ENCODE results near the gene APH1A.
"Not testable (repeated sequence)": the region's sequence is repeated elsewhere in the genome, so short reads cannot be mapped to it uniquely, and the experiment has no call there.

APH1A gene

GRCh38 chr1:150236614-150237100, 32.2 kb downstream of the APH1A start:
- TF ChIP-seq SUZ12 (IDR thresholded peaks at IDR 0.05; ENCODE audit: extremely low read depth, insufficient read depth, insufficient read length) (no peak), YY1 (IDR thresholded peaks at IDR 0.05; ENCODE audit: insufficient read depth, insufficient read length) (no peak), ZNF274 (IDR thresholded peaks at IDR 0.05; ENCODE audit: low read depth, low read length) (no peak)
- Histone ChIP-seq H3K9ac (ENCODE audit: insufficient read length, low read depth) (peak overlapping the region; percentile 85), H3K27me3 (ENCODE audit: insufficient read depth, insufficient read length) (no peaks in the 10 kb centered on the region), H3K4me3 (ENCODE audit: insufficient read length, low read depth) (peak overlapping the region; percentile 95), H3K9me3 (ENCODE audit: insufficient read depth, low read length) (no peaks in the 10 kb centered on the region), H3K36me3 (ENCODE audit: insufficient read depth, insufficient read length, low read length) (peaks cover 2% of the 10 kb centered on the region), H3K4me1 (ENCODE audit: insufficient read depth, insufficient read length) (peaks cover 2% of the 10 kb centered on the region)
- DNase-seq (ENCODE audit: low read depth, low spot score): no peak

GRCh38 chr1:150235852-150236613, 32.8 kb downstream of the APH1A start, which contains the start of gene ANP32E:
ANP32E (minus strand) TSS chr1:150236112; CDS start chr1:150235786, 326 bp downstream.
- Histone ChIP-seq H3K4me3 (ENCODE audit: insufficient read length, low read depth) (peak within 1 kb of the TSS; percentile 95), H3K27me3 (ENCODE audit: insufficient read depth, insufficient read length) (no peaks in the 10 kb centered on the region), H3K36me3 (ENCODE audit: insufficient read depth, insufficient read length, low read length) (peaks cover 8% of the 10 kb centered on the region), H3K4me1 (ENCODE audit: insufficient read depth, insufficient read length) (peaks cover 2% of the 10 kb centered on the region), H3K9me3 (ENCODE audit: insufficient read depth, low read length) (no peaks in the 10 kb centered on the region), H3K9ac (ENCODE audit: insufficient read length, low read depth) (peak within 1 kb of the TSS; percentile 100)
- peak; percentile 100 for DNase-seq (ENCODE audit: low read depth, low spot score)
- peak; percentile 74 for TF ChIP-seq YY1 (IDR thresholded peaks at IDR 0.05; ENCODE audit: insufficient read depth, insufficient read length)
- TF ChIP-seq ZNF274 (IDR thresholded peaks at IDR 0.05; ENCODE audit: low read depth, low read length): no peak
- TF ChIP-seq SUZ12 (IDR thresholded peaks at IDR 0.05; ENCODE audit: extremely low read depth, insufficient read depth, insufficient read length): no peak

- Histone ChIP-seq H3K4me3 (ENCODE audit: insufficient read length, low read depth) (peak overlapping the region; percentile 95), H3K4me1 (ENCODE audit: insufficient read depth, insufficient read length) (peaks cover 2% of the 10 kb centered on the region), H3K9me3 (ENCODE audit: insufficient read depth, low read length) (no peaks in the 10 kb centered on the region), H3K27me3 (ENCODE audit: insufficient read depth, insufficient read length) (no peaks in the 10 kb centered on the region), H3K36me3 (ENCODE audit: insufficient read depth, insufficient read length, low read length) (peaks cover 13% of the 10 kb centered on the region), H3K9ac (ENCODE audit: insufficient read length, low read depth) (peak overlapping the region; percentile 100)
- no peak for TF ChIP-seq ZNF274 (IDR thresholded peaks at IDR 0.05; ENCODE audit: low read depth, low read length)
- no peak for TF ChIP-seq YY1 (IDR thresholded peaks at IDR 0.05; ENCODE audit: insufficient read depth, insufficient read length)
- no peak for TF ChIP-seq SUZ12 (IDR thresholded peaks at IDR 0.05; ENCODE audit: extremely low read depth, insufficient read depth, insufficient read length)
- DNase-seq (ENCODE audit: low read depth, low spot score): no peak
These were observed 33.4 kb downstream of the APH1A start for GRCh38 chr1:150235294-150235851.

- Histone ChIP-seq H3K9me3 (ENCODE audit: insufficient read depth, low read length) (no peaks in the 10 kb centered on the region), H3K4me1 (ENCODE audit: insufficient read depth, insufficient read length) (peaks cover 2% of the 10 kb centered on the region), H3K4me3 (ENCODE audit: insufficient read length, low read depth) (peak overlapping the region; percentile 95), H3K9ac (ENCODE audit: insufficient read length, low read depth) (peak overlapping the region; percentile 100), H3K27me3 (ENCODE audit: insufficient read depth, insufficient read length) (no peaks in the 10 kb centered on the region), H3K36me3 (ENCODE audit: insufficient read depth, insufficient read length, low read length) (peaks cover 19% of the 10 kb centered on the region)
- no peak for TF ChIP-seq ZNF274 (IDR thresholded peaks at IDR 0.05; ENCODE audit: low read depth, low read length)
- TF ChIP-seq SUZ12 (IDR thresholded peaks at IDR 0.05; ENCODE audit: extremely low read depth, insufficient read depth, insufficient read length): no peak
- peak; percentile 23 for TF ChIP-seq YY1 (IDR thresholded peaks at IDR 0.05; ENCODE audit: insufficient read depth, insufficient read length)
- DNase-seq (ENCODE audit: low read depth, low spot score): peak; percentile 54
These were observed 34.1 kb downstream of the APH1A start for GRCh38 chr1:150234566-150235293.

GRCh38 chr1:150234309-150234565, 34.6 kb downstream of the APH1A start:
- no peaks in the 10 kb centered on the region for H3K27me3 ChIP-seq (ENCODE audit: insufficient read depth, insufficient read length)
- no peaks in the 10 kb centered on the region for H3K9me3 ChIP-seq (ENCODE audit: insufficient read depth, low read length)
- peaks cover 2% of the 10 kb centered on the region for H3K4me1 ChIP-seq (ENCODE audit: insufficient read depth, insufficient read length)
- DNase-seq (ENCODE audit: low read depth, low spot score): no peak
- TF ChIP-seq ZNF274 (IDR thresholded peaks at IDR 0.05; ENCODE audit: low read depth, low read length): no peak
- TF ChIP-seq SUZ12 (IDR thresholded peaks at IDR 0.05; ENCODE audit: extremely low read depth, insufficient read depth, insufficient read length): no peak
- no peak for TF ChIP-seq YY1 (IDR thresholded peaks at IDR 0.05; ENCODE audit: insufficient read depth, insufficient read length)
- peak overlapping the region; percentile 100 for H3K9ac ChIP-seq (ENCODE audit: insufficient read length, low read depth)
- H3K36me3 ChIP-seq (ENCODE audit: insufficient read depth, insufficient read length, low read length): peaks cover 23% of the 10 kb centered on the region
- peak overlapping the region; percentile 95 for H3K4me3 ChIP-seq (ENCODE audit: insufficient read length, low read depth)

- H3K4me1 ChIP-seq (ENCODE audit: insufficient read depth, insufficient read length): peaks cover 2% of the 10 kb centered on the region
- peak overlapping the region; percentile 95 for H3K4me3 ChIP-seq (ENCODE audit: insufficient read length, low read depth)
- H3K9ac ChIP-seq (ENCODE audit: insufficient read length, low read depth): peak overlapping the region; percentile 100
- peaks cover 29% of the 10 kb centered on the region for H3K36me3 ChIP-seq (ENCODE audit: insufficient read depth, insufficient read length, low read length)
- no peaks in the 10 kb centered on the region for H3K27me3 ChIP-seq (ENCODE audit: insufficient read depth, insufficient read length)
- TF ChIP-seq ZNF274 (IDR thresholded peaks at IDR 0.05; ENCODE audit: low read depth, low read length) (no peak), SUZ12 (IDR thresholded peaks at IDR 0.05; ENCODE audit: extremely low read depth, insufficient read depth, insufficient read length) (no peak), YY1 (IDR thresholded peaks at IDR 0.05; ENCODE audit: insufficient read depth, insufficient read length) (no peak)
- H3K9me3 ChIP-seq (ENCODE audit: insufficient read depth, low read length): no peaks in the 10 kb centered on the region
- DNase-seq (ENCODE audit: low read depth, low spot score): no peak
These were observed 35.2 kb downstream of the APH1A start for GRCh38 chr1:150233359-150234308.

GRCh38 chr1:150232921-150233320, 35.9 kb downstream of the APH1A start:
- H3K9ac ChIP-seq (ENCODE audit: insufficient read length, low read depth): not testable (repeated sequence)

GRCh38 chr1:150228246-150228645, 40.6 kb downstream of the APH1A start:
- H3K9me3 ChIP-seq (ENCODE audit: insufficient read depth, low read length); H3K4me3 ChIP-seq (ENCODE audit: insufficient read length, low read depth); H3K4me1 ChIP-seq (ENCODE audit: insufficient read depth, insufficient read length); H3K27me3 ChIP-seq (ENCODE audit: insufficient read depth, insufficient read length); H3K9ac ChIP-seq (ENCODE audit: insufficient read length, low read depth); DNase-seq (ENCODE audit: low read depth, low spot score): not testable (repeated sequence)
- peaks cover 77% of the 10 kb centered on the region for H3K36me3 ChIP-seq (ENCODE audit: insufficient read depth, insufficient read length, low read length)

More at GRCh38 chr1:150232921-150233320, 35.9 kb downstream of the APH1A start:
- H3K4me1 ChIP-seq (ENCODE audit: insufficient read depth, insufficient read length); H3K27me3 ChIP-seq (ENCODE audit: insufficient read depth, insufficient read length); DNase-seq (ENCODE audit: low read depth, low spot score); H3K4me3 ChIP-seq (ENCODE audit: insufficient read length, low read depth); H3K9me3 ChIP-seq (ENCODE audit: insufficient read depth, low read length): not testable (repeated sequence)
- H3K36me3 ChIP-seq (ENCODE audit: insufficient read depth, insufficient read length, low read length): peaks cover 35% of the 10 kb centered on the region
